Lower leg skin (tissue), 4 donors: ENCODE measurements around the gene CBX6. TPM values are rescaled to one million over a fixed set of nuclear protein-coding genes. Genes with fewer than 3 reads are reported as not detected.
"Not testable (repeated sequence)": the region's sequence is repeated elsewhere in the genome, so short reads cannot be mapped to it uniquely, and the experiment has no call there.

ENCODE experiments used
- DNase-seq, 2 donors: peaks; one replicate each; pipeline ENCODE4 v3.0.0-alpha.2; 2019; ENCODE audit warnings: low spot score in 2 of 2
- H3K4me3 ChIP-seq: fragments of 200-600 bp; sonication (generic); 2 replicates; pipeline ENCODE4 v1.5.1; 2017; ENCODE audit warnings: mild to moderate bottlenecking, low read depth; ENCODE audit not compliant: poor library complexity, severe bottlenecking
- CTCF ChIP-seq, 3 donors: fragments of 450-650 bp; IDR thresholded peaks; one replicate each; pipeline ENCODE4 v1.5.1; 2016; ENCODE audit warnings: antibody characterized with exemption in 3 of 3, mild to moderate bottlenecking in 3 of 3, moderate library complexity in 2 of 3
- POLR2A ChIP-seq, 2 donors: fragments of 450-650 bp; IDR thresholded peaks; one replicate each; pipeline ENCODE4 v1.6.1; 2016 to 2017; ENCODE audit warnings: antibody characterized with exemption in 2 of 2, mild to moderate bottlenecking in 1 of 2, moderate library complexity in 1 of 2
- WGBS, 2 donors: methylation state at CpG; one replicate each; pipeline ENCODE4 v1.1.5; 2018; 5-methylcytosine and 5-hydroxymethylcytosine counted together
- intact Hi-C: fragments of 100-400 bp; cut with DNase I; formaldehyde crosslinking; loops from one replicate; pipeline ENCODE4 v1.15.0; 2023; ENCODE audit warnings: low total_unique reads
- total RNA-seq, 4 donors: library from RNA; depleted of rRNA; stranded (reverse); fragments of >200 nt; gene quantifications; one replicate each; pipeline ENCODE4 v1.1.0, GENCODE V29; 2016

CBX6 gene
- total RNA-seq, 4 donors from 2014 or later, result 5.1 to 20.0 (median 13.9) TPM

GRCh38 chr22:38907767-38908166 lies 35.8 kb upstream of the CBX6 start:
- 65 to 74% methylated on average over 2 of the region's 2 CpGs for WGBS, 2 donors
- DNase-seq, result no peak
- no peak overlapping the region for H3K4me3 ChIP-seq
- intact Hi-C loops, result no loop called here
- no peak for TF ChIP-seq CTCF (IDR thresholded peaks at IDR 0.05)
- no peak for TF ChIP-seq POLR2A (IDR thresholded peaks at IDR 0.05)

GRCh38 chr22:38906052-38906451 lies 34.0 kb upstream of the CBX6 start:
- H3K4me3 ChIP-seq, result no peak overlapping the region
- TF ChIP-seq POLR2A (IDR thresholded peaks at IDR 0.05) (no peak), CTCF (IDR thresholded peaks at IDR 0.05) (no peak)
- intact Hi-C loops, result no loop called here
- DNase-seq, result no peak
- WGBS, 2 donors, result 86 to 88% methylated on average over 3 of the region's 3 CpGs

DNA sequence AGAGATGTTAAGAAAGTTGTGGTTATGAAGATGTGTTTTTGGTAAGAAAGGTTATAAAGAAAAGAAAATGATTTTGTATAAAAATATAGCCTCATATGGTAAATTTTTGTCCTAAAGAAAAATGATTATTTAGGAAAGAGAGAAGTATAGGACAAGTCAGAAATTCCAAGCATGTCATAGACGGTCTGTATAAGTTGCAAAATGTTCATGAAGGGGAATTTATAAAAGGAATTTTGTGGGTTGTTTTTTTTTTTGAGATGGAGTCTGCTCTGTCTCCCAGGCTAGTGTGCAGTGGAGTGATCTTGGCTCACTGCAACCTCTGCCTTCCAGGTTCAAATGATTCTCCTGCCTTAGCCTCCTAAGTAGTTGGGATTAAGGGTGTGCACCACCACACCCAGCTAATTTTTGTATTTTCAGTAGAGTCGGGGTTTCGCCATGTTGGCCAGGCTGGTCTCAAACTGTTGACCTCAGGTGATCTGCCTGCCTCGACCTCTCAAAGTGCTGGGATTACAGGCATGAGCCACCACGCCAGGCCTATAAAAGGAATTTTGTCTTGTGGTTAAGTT lies 32.1 kb upstream of the CBX6 start:
- 60 to 67% methylated on average over 5 of the region's 5 CpGs for WGBS, 2 donors
- H3K4me3 ChIP-seq, intact Hi-C loops, DNase-seq: not testable (repeated sequence)

GRCh38 chr22:38901111-38901641 lies 29.2 kb upstream of the CBX6 start:
- no peak for DNase-seq
- no peak overlapping the region for H3K4me3 ChIP-seq
- TF ChIP-seq CTCF (IDR thresholded peaks at IDR 0.05) (no peak), POLR2A (IDR thresholded peaks at IDR 0.05) (no peak)
- WGBS, 2 donors, result 64 to 81% methylated on average over 5 of the region's 5 CpGs
- intact Hi-C loops, result no loop called here

GRCh38 chr22:38900677-38901076 lies 28.7 kb upstream of the CBX6 start:
- no peak overlapping the region for H3K4me3 ChIP-seq
- TF ChIP-seq CTCF (IDR thresholded peaks at IDR 0.05) (no peak), POLR2A (IDR thresholded peaks at IDR 0.05) (no peak)
- intact Hi-C loops, result no loop called here
- 55 to 66% methylated on average over 5 of the region's 5 CpGs for WGBS, 2 donors
- no peak for DNase-seq

DNA sequence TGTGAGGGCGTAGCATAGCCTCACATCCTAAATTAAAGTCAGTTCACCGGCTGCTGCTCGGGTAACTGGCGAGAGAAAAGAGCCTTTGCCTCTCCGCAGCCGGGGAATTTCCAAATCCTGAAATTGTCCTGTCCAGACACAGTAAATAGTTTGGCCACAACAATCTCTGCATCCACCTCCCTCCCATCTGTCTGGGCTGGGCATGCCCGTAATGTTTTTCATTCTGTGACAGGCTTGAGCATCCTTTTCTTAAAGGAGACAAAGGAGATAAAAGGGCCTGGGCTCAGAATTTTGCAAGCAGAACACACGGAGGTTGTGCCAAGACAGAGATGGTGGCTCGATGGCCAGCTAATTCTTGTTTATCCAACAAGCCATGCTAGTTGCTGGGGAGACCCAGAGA lies 19.2 kb upstream of the CBX6 start:
- no peak for DNase-seq
- no peak overlapping the region for H3K4me3 ChIP-seq
- TF ChIP-seq POLR2A (IDR thresholded peaks at IDR 0.05) (no peak), CTCF (IDR thresholded peaks at IDR 0.05) (no peak)
- 69 to 74% methylated on average over 9 of the region's 9 CpGs for whole genome bisulfite sequencing, 2 donors
- intact Hi-C loops, result no loop called here
